A673 (cell line): ENCODE data around the gene DAD1. TPM values are rescaled to one million over a fixed set of nuclear protein-coding genes. Genes with fewer than 3 reads are reported as not detected.

Source experiments
- BruUV-seq: library from RNA; stranded (reverse); fragments of 400-500 nt; replicated peaks from 2 replicates; lab custom pipeline; 2021; lab: Mats Ljungman, UMichigan
- CTCF ChIA-PET: fragments of 300-600 bp; sonication (Branson Sonifier 250); formaldehyde crosslinking; loops from one replicate; lab custom pipeline; 2022; ENCODE audit warnings: antibody characterized with exemption; lab: Charles Lee
- POLR2A ChIA-PET: fragments of 300-600 bp; sonication (Branson Sonifier 250); formaldehyde crosslinking; loops from one replicate; lab custom pipeline; 2022; ENCODE audit warnings: antibody characterized with exemption; ENCODE audit not compliant: low non-redundant PET; lab: Charles Lee
- DNase-seq: peaks from one replicate; pipeline ENCODE4 v3.0.0-alpha.2; 2015; ENCODE audit warnings: low spot score
- H3K27ac ChIP-seq: fragments of 200-600 bp; sonication (generic); 2 replicates; pipeline ENCODE4 v1.5.1; 2016; ENCODE audit warnings: mixed run types, low read depth, mild to moderate bottlenecking, mixed read lengths, antibody characterized with exemption, low read length; ENCODE audit not compliant: poor library complexity, severe bottlenecking
- H3K27me3 ChIP-seq: fragments of 200-600 bp; sonication (generic); replicated peaks from 2 replicates; pipeline ENCODE4 v1.6.1; 2017; ENCODE audit warnings: mixed run types, low read depth, mild to moderate bottlenecking, mixed read lengths, antibody characterized with exemption, low read length; ENCODE audit not compliant: insufficient read depth, poor library complexity
- H3K36me3 ChIP-seq: fragments of 200-600 bp; sonication (generic); 2 replicates; pipeline ENCODE4 v1.6.1; 2016; ENCODE audit warnings: mixed run types, mild to moderate bottlenecking, mixed read lengths, antibody characterized with exemption, low read length; ENCODE audit not compliant: insufficient read depth, poor library complexity, severe bottlenecking
- H3K4me1 ChIP-seq: fragments of 200-600 bp; sonication (generic); 2 replicates; pipeline ENCODE4 v1.6.1; 2017; ENCODE audit warnings: mixed run types, mild to moderate bottlenecking, mixed read lengths, antibody characterized with exemption, low read length; ENCODE audit not compliant: insufficient read depth, poor library complexity, severe bottlenecking
- H3K4me3 ChIP-seq: fragments of 200-600 bp; sonication (generic); 2 replicates; pipeline ENCODE4 v1.5.1; 2016; ENCODE audit warnings: low read depth, mixed run types, mild to moderate bottlenecking, mixed read lengths, low read length; ENCODE audit not compliant: poor library complexity, severe bottlenecking
- H3K9me3 ChIP-seq: fragments of 200-600 bp; sonication (generic); 2 replicates; pipeline ENCODE4 v1.6.1; 2016; ENCODE audit warnings: mixed run types, low read depth, mild to moderate bottlenecking, mixed read lengths, antibody characterized with exemption, low read length; ENCODE audit not compliant: poor library complexity, severe bottlenecking
- EZH2 ChIP-seq: fragments of 200-600 bp; sonication (generic); IDR thresholded peaks from 2 replicates; pipeline ENCODE4 v1.6.1; 2017; ENCODE audit warnings: borderline replicate concordance, low read depth, mild to moderate bottlenecking, mixed read lengths, antibody characterized with exemption, low read length; ENCODE audit not compliant: poor library complexity, severe bottlenecking
- intact Hi-C: fragments of 100-400 bp; cut with micrococcal nuclease; formaldehyde crosslinking; loops from one replicate; pipeline ENCODE4 v1.10.0; 2022; ENCODE audit not compliant: unreplicated experiment
- total RNA-seq: library from RNA; stranded (reverse); gene quantifications from 2 replicates; pipeline ENCODE4 v1.2.3, GENCODE V29; 2021
- TF ChIP-seq, protein P1 (sequence below): fragments of 300-800, 200-600 bp; sonication (generic); conservative IDR thresholded peaks from 2 replicates; pipeline ENCODE4 v1.5.1; 2017; ENCODE audit warnings: low read depth, mild to moderate bottlenecking, antibody characterized with exemption, low read length, moderate library complexity, mixed read lengths

DAD1 gene
- total RNA-seq, 1 experiment from 2014 or later = 261 TPM

DNA sequence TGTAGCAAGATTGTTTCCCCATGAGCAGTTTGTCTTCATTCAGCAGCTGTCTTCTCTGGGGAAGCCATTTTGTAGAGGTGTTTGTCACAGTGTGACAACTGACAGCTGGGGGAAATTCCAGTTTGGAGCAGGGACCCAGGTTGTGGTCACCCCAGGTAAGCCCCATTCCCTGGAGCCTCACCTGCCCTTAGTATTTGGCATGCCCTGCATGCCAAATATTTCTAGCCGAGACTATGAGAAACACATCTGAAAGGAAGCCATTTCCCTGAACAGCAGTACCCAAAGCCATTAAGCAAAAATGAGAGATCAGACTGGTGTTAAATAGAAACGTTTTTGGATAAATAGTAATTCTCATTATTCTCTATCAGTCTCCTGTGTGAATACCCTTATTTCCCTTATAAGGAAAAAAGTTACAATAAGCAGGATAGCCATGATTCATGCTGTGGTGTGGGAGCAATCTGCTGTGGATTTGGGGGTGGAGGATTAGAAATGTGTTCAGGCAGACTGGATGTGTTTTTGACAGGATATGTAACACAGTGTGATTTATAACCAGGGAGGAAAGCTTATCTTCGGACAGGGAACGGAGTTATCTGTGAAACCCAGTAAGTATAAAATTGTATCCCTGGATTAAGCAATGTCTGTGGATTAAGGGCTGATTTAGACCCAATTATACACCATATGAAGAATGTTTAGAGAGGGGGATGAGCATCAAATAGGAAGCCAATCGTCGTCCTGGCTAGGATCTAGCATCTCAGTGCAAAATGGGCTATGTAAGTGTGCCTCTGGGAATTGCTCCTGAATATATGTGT lies 68.9 kb downstream of the DAD1 start:
- Histone ChIP-seq H3K36me3 (no peaks in the 10 kb centered on the region), H3K4me3 (no peak overlapping the region), H3K27ac (peak overlapping the region; percentile 83), H3K27me3 (no peaks in the 10 kb centered on the region), H3K9me3 (no peaks in the 10 kb centered on the region), H3K4me1 (peaks cover 84% of the 10 kb centered on the region)
- no TSS peak for BruUV-seq
- intact Hi-C loops = loop anchor here (5.0 kb wide), 1 partner anchor 38 kb away; no protein-coding TSS in a partner anchor
- ChIA-PET POLR2A (interaction anchor here (0.5 kb wide), 1 partner anchor 10 kb away, joined by 11 read pairs; no protein-coding TSS in a partner anchor), CTCF (no interaction called here)
- no peak for TF ChIP-seq EZH2
- TF ChIP-seq, protein P1, sequence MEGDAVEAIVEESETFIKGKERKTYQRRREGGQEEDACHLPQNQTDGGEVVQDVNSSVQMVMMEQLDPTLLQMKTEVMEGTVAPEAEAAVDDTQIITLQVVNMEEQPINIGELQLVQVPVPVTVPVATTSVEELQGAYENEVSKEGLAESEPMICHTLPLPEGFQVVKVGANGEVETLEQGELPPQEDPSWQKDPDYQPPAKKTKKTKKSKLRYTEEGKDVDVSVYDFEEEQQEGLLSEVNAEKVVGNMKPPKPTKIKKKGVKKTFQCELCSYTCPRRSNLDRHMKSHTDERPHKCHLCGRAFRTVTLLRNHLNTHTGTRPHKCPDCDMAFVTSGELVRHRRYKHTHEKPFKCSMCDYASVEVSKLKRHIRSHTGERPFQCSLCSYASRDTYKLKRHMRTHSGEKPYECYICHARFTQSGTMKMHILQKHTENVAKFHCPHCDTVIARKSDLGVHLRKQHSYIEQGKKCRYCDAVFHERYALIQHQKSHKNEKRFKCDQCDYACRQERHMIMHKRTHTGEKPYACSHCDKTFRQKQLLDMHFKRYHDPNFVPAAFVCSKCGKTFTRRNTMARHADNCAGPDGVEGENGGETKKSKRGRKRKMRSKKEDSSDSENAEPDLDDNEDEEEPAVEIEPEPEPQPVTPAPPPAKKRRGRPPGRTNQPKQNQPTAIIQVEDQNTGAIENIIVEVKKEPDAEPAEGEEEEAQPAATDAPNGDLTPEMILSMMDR = no peak
- peak; percentile 83 for DNase-seq

GRCh38 chr14:22518073-22518472 lies 71.0 kb downstream of the DAD1 start:
- CTCF ChIA-PET = interaction anchor here (0.6 kb wide), 1 partner anchor 1020 kb away, joined by 3 read pairs; no protein-coding TSS in a partner anchor
- H3K27ac ChIP-seq = peak overlapping the region; percentile 68
- no peaks in the 10 kb centered on the region for H3K9me3 ChIP-seq
- peaks cover 94% of the 10 kb centered on the region for H3K4me1 ChIP-seq
- H3K4me3 ChIP-seq = no peak overlapping the region
- intact Hi-C loops = loop anchor here (5.0 kb wide), 1 partner anchor 36 kb away; no protein-coding TSS in a partner anchor
- TF ChIP-seq EZH2 = no peak
- TF ChIP-seq, protein P1 = no peak
- BruUV-seq = no TSS peak
- POLR2A ChIA-PET = no interaction called here
- H3K36me3 ChIP-seq = no peaks in the 10 kb centered on the region
- H3K27me3 ChIP-seq = no peaks in the 10 kb centered on the region
- DNase-seq = peak; percentile 78

- ChIA-PET POLR2A (interaction anchor here (0.6 kb wide), 1 partner anchor 9 kb away, joined by 3 read pairs; no protein-coding TSS in a partner anchor), CTCF (interaction anchor here (0.6 kb wide), 1 partner anchor 560 kb away, joined by 3 read pairs; no protein-coding TSS in a partner anchor)
- no TSS peak for BruUV-seq
- no peaks in the 10 kb centered on the region for H3K27me3 ChIP-seq
- TF ChIP-seq, protein P1 = no peak
- no peak for TF ChIP-seq EZH2
- intact Hi-C loops = loop anchor here (5.0 kb wide), 1 partner anchor 35 kb away; no protein-coding TSS in a partner anchor
- H3K4me3 ChIP-seq = no peak overlapping the region
- peak overlapping the region; percentile 68 for H3K27ac ChIP-seq
- H3K36me3 ChIP-seq = no peaks in the 10 kb centered on the region
- no peak for DNase-seq
- H3K9me3 ChIP-seq = no peaks in the 10 kb centered on the region
- peaks cover 94% of the 10 kb centered on the region for H3K4me1 ChIP-seq
These were observed 71.8 kb downstream of the DAD1 start for GRCh38 chr14:22517117-22517720.
